ENCODE results near the gene DISP1. TPM values are rescaled to one million over a fixed set of nuclear protein-coding genes. Genes with fewer than 3 reads are reported as not detected.

DISP1 gene
- total RNA-seq, 1 experiment from 2014 or later: 6.9 TPM

GRCh38 chr1:222798116-222798515, 16.7 kb upstream of the DISP1 start:
- intact Hi-C loops (cut with micrococcal nuclease; ENCODE audit: unreplicated experiment): loop anchor here (10.0 kb wide), 1 partner anchor 447 kb away; no protein-coding TSS in a partner anchor

GRCh38 chr1:222798975-222799374, 15.9 kb upstream of the DISP1 start:
- Histone ChIP-seq H3K27ac (no peak overlapping the region), H3K9me2 (ENCODE audit: insufficient read depth) (no peaks in the 10 kb centered on the region), H4K20me1 (ENCODE audit: insufficient read depth) (no peaks in the 10 kb centered on the region), H3K4me1 (replicated peaks; ENCODE audit: insufficient read depth) (peaks cover 14% of the 10 kb centered on the region), H3K79me2 (ENCODE audit: low read depth) (no peaks in the 10 kb centered on the region), H3K36me3 (ENCODE audit: low read depth) (no peaks in the 10 kb centered on the region), H3K4me3 (no peak overlapping the region), H3K27me3 (ENCODE audit: insufficient read depth, low read depth) (no peaks in the 10 kb centered on the region), H2AFZ (no peak overlapping the region), H3F3A (ENCODE audit: insufficient read depth, low read depth) (no peaks in the 10 kb centered on the region), H3K4me2 (no peak overlapping the region; the same call in 1 of the 2 replicates), H3K9me3 (ENCODE audit: insufficient read depth, low read depth) (no peaks in the 10 kb centered on the region)
- TF ChIP-seq CTCF (conservative IDR thresholded peaks at IDR 0.05) (no peak), EZH2 (IDR thresholded peaks at IDR 0.05; ENCODE audit: low read depth) (no peak)
- intact Hi-C loops (cut with micrococcal nuclease; ENCODE audit: unreplicated experiment): loop anchor here (10.0 kb wide), 1 partner anchor 446 kb away; no protein-coding TSS in a partner anchor
- no peak for DNase-seq
- ChIA-PET CTCF (interaction anchor here (0.6 kb wide), 1 partner anchor 11 kb away, joined by 3 read pairs; no protein-coding TSS in a partner anchor), POLR2A (ENCODE audit: unreplicated experiment) (no interaction called here)
- no TSS peak for BruUV-seq (replicated peaks)

More at GRCh38 chr1:222798116-222798515, 16.7 kb upstream of the DISP1 start:
- Histone ChIP-seq H3K27me3 (ENCODE audit: insufficient read depth, low read depth) (no peaks in the 10 kb centered on the region), H3K36me3 (ENCODE audit: low read depth) (no peaks in the 10 kb centered on the region), H2AFZ (no peak overlapping the region), H3K9me3 (ENCODE audit: insufficient read depth, low read depth) (no peaks in the 10 kb centered on the region), H4K20me1 (ENCODE audit: insufficient read depth) (no peaks in the 10 kb centered on the region), H3K4me1 (replicated peaks; ENCODE audit: insufficient read depth) (peaks cover 14% of the 10 kb centered on the region), H3K27ac (no peak overlapping the region), H3K9me2 (ENCODE audit: insufficient read depth) (no peaks in the 10 kb centered on the region), H3K79me2 (ENCODE audit: low read depth) (no peaks in the 10 kb centered on the region), H3K4me3 (no peak overlapping the region), H3K4me2 (peak overlapping the region; percentile 39), H3F3A (ENCODE audit: insufficient read depth, low read depth) (no peaks in the 10 kb centered on the region)
- DNase-seq: peak; percentile 49 to 81
- no TSS peak for BruUV-seq (replicated peaks)
- TF ChIP-seq CTCF (conservative IDR thresholded peaks at IDR 0.05) (no peak), EZH2 (IDR thresholded peaks at IDR 0.05; ENCODE audit: low read depth) (no peak)
- ChIA-PET POLR2A (ENCODE audit: unreplicated experiment) (interaction anchor here (0.5 to 0.7 kb wide), 3 partner anchors 61 to 279 kb away, joined by 3 to 34 read pairs (median 10); partner anchors contain the start of gene FAM177B), CTCF (interaction anchor here (0.6 to 1.0 kb wide), 9 partner anchors 12 to 431 kb away, joined by 3 to 9 read pairs (median 5); no protein-coding TSS in a partner anchor)

DNA sequence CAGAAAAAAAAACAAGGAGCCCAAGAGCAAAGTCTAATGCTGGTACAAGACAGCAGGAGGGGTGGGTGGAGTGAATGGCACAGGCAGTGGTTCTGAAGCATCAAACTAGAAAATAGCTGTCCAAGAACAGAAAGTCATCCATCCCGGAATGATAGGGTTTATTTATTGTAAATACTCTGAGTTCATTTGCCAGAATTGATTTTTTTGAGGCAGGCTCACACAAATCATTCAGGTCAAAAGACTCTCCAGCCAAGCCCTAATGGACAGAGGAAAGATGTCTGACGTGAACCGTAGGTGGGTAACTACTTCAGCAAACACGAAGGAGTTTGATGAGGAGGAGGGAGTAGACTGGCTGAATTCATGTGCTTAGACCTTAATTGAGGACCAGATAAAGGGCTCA, 13.8 kb upstream of the DISP1 start:
- H3K79me2 ChIP-seq (ENCODE audit: low read depth): no peaks in the 10 kb centered on the region
- no peak for DNase-seq
- ChIA-PET POLR2A (ENCODE audit: unreplicated experiment) (no interaction called here), CTCF (no interaction called here)
- TF ChIP-seq EZH2 (IDR thresholded peaks at IDR 0.05; ENCODE audit: low read depth): no peak
- TF ChIP-seq CTCF (conservative IDR thresholded peaks at IDR 0.05): no peak
- H3K27me3 ChIP-seq (ENCODE audit: insufficient read depth, low read depth): no peaks in the 10 kb centered on the region
- H4K20me1 ChIP-seq (ENCODE audit: insufficient read depth): no peaks in the 10 kb centered on the region
- H3K9me2 ChIP-seq (ENCODE audit: insufficient read depth): no peaks in the 10 kb centered on the region
- no TSS peak for BruUV-seq (replicated peaks)
- no peak overlapping the region for H2AFZ ChIP-seq
- intact Hi-C loops (cut with micrococcal nuclease; ENCODE audit: unreplicated experiment): no loop called here
- no peaks in the 10 kb centered on the region for H3K9me3 ChIP-seq (ENCODE audit: insufficient read depth, low read depth)
- no peak overlapping the region for H3K4me2 ChIP-seq
- no peak overlapping the region for H3K27ac ChIP-seq
- no peaks in the 10 kb centered on the region for H3K36me3 ChIP-seq (ENCODE audit: low read depth)
- no peak overlapping the region for H3K4me3 ChIP-seq
- peaks cover 14% of the 10 kb centered on the region for H3K4me1 ChIP-seq (replicated peaks; ENCODE audit: insufficient read depth)
- H3F3A ChIP-seq (ENCODE audit: insufficient read depth, low read depth): no peaks in the 10 kb centered on the region

Measured in PC-9 (cell line).